GM18498 (cell line): ENCODE data around the gene DOK6.

ENCODE experiments used
- ATAC-seq: cut with Tn5 transposase; IDR thresholded peaks from one replicate; pipeline ENCODE4 v1.9.1; 2021; ENCODE audit warnings: mild to moderate bottlenecking, moderate library complexity; ENCODE audit not compliant: unreplicated experiment

The DOK6 gene

DNA sequence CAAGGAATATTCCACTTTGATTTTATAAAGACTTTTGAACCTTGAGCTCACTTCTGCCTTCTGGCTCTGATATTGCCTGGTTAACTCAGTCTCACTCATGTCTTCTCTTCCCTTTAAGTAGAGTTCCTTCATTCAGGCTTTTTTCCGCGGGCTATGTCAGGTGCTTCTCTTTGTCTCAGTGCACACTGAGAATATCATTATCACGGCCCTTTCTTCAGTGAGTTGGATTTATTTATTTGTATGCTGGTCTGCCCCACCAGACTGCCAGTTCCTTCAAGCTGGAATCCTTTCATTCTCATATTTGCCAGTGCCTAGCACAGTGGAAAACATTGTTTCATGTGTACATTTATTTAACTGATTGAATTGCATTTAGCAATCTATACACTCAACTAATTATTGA is 136.5 kb downstream of the DOK6 start:
- ATAC-seq: no peak

DNA sequence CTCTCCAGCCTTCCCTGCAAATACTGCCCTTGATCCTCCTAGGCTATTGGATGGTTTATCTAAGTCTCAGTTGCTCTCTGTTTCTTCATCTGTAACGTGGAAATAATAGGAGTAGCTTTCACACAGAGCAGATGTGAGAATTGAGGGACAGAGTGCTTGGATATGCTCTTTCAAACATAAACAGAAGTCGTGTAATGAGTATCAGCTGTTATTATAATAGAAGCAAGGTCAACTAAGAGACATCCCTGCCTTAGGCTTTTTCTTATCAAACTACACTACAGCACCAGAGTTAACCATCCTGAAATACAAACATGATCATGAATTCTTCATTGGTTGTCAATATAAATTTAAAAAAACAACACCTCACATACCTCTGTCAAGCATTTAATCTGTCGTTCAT is 138.2 kb downstream of the DOK6 start:
- no peak for ATAC-seq

DNA sequence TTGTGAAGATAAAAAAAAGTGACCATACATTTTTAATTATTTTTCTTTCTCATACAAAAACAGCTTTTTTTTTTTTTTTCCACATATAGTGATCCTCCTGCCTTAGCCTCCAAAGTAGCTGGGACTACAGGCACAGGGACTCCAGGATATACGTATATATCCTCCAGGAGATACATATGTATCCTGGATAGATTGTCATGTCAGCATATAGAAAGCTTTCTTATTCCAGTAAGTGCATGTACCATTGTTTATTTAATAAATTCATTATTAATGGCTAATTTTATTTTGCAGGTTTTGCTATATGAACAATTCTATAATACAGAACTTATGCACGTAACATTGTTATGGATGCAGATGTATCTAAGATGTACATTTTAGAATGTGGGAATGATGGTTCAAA is 138.7 kb downstream of the DOK6 start:
- no peak for ATAC-seq

DNA sequence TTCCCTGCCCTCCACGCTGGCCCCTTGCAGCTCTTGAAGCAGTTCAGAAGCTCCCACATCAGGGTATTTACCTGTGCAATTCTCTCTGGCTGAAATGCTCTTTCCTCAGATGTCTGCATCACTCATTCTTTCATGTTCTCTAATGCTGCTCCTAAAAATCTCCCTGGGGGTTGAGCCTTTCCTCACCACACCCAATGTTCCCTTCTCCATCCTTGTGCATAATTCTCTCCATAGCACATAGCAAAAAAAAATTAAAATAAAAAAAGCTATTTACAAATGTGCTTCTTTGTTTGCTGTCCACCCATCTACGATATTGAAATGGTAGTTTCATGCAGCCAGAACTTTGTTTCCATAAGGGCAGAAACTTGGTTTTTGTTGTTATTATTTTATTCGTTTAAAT is 155.5 kb downstream of the DOK6 start:
- ATAC-seq: no peak

DNA sequence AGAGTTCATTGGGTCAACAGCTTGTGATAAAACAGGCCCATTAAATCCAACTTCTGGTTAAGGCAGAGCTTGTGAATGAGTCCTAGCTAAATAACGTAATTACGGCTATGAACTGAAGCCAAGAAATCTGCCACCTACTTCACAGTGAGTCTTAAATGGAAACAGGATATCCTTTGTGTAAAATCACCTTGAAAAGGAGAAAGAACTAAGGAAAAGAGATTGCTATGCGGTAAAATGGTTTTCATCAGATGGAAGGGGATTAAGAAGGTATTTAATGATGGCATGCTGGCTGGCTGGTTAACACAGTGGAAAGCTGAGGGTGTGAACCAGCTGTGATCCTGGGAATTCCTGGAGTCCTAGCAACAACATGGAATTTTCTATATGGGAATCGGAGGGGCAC is 156.6 kb downstream of the DOK6 start:
- no peak for ATAC-seq

DNA sequence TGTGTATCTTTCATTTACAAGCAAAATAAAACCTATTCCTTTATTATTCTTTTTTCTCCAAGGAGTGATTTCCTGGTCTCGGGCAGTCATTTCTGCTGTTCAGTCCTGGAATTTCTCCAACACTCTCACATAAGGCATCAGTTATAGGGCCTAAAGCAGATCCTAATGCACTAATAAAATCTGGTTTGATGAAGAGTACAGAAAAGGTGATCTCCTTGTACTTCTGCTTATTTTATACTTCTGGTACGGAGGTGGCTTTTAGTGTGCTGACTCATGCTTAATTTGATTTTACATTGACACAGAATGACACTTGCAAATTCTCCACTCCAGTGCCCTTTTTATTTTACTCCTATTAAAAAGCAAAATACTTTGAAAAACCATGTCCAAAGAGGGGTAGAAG is 157.4 kb downstream of the DOK6 start:
- ATAC-seq: no peak

DNA sequence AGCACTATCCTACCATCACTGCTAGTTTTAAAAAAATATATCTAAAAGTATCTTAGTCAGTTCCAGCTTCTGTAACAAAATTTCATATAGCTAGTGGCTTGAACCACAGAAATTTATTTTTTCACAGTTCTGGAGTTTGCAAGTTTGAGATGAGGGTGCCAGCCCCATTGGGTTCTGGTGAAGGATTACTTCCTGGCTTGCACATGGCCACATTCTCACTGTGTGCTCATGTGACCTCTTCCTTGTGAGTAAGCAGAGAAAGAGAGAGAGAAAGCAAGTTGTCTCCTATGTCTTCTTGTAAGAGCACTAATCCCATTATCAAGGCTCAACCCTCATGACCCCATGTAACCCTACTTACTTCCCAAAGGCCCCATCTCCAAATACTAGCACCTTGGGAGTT is 158.9 kb downstream of the DOK6 start:
- ATAC-seq: no peak

DNA sequence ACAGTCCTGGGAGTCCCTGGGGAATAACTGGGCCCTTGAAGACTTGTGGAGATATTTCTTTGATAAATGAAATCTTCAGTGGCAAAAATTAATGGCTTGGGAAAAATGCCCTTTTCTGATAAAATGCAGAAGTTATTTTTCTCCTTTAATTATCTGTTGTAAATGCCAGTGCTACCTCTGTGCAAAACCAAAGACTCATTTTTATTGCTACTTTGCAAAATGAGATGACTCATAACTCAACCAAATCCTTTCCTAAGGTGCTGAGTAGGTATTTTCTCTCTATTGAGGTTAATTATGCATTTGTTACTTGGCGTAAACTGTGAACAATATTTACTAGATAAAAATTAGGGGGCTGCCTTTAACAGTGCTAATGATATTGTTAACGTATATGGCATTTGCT is 163.9 kb downstream of the DOK6 start:
- ATAC-seq: no peak

DNA sequence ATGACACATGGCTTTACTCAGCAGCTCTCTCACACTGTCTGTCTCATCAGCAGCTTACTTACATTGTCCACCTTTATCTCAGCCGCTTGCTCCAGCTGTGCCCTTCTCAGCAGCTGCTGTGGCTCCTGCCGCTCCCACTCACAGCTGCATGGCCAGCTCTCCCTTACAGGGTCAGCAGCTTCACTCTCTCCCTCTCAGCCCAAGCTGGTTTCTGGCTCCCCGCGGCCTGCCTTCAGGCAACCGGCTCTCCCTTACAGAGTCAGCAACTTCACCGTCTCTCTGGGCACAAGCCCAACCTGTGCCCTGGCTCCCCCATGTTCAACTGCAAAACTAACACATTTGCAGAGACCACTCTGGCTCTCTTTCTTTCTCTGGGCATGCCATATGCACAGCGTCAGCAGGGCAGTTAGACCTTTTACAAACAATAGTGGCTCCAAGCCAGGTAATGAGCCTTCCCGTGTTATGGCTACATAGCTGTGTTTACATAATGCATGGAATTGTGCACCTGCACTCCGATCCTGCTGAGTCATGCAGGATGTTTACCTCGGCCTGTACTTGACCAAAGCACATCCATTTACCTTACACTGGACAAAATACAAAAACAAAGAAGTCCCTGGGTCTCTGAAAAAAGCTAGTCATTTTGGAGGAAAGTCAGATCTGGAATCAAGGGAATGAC is 167.3 kb downstream of the DOK6 start:
- ATAC-seq: no peak

DNA sequence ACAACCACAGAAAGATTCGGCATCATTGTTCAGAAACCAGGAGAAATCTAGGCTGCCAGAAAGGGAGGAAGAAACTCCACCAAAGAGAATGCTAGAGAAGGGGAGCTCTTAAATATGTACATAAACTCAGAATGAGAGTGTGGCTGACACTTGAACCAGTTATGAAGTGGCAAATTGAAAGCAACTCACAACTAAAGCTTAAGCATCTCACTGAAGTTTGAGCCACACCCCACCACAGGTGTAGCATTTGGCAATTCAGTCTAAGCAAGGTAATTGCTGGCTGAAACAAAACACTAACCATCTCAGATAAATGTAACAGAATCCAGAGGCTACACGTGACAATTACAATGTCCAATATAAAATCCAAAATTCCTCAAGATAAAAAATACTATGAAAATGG is 168.4 kb downstream of the DOK6 start:
- ATAC-seq: no peak

DNA sequence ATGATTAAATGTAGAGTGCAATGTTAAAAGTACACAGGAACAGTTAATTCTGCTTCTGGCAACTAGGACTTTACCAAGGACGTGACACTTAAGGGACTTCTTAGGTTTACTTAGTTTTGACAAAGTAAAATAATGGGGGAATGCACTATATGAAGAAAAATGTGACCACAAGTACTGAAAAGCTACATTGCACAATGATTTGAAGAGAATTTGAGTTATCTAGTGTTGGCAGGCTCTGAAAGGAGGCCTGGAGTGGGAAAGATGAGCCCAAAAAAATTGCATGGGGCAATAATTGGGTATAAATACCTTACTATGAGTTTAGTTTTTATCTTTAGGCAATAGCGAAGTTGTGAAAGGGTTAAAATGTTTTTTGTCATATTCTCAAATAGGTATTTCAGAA is 173.7 kb downstream of the DOK6 start:
- ATAC-seq: no peak

DNA sequence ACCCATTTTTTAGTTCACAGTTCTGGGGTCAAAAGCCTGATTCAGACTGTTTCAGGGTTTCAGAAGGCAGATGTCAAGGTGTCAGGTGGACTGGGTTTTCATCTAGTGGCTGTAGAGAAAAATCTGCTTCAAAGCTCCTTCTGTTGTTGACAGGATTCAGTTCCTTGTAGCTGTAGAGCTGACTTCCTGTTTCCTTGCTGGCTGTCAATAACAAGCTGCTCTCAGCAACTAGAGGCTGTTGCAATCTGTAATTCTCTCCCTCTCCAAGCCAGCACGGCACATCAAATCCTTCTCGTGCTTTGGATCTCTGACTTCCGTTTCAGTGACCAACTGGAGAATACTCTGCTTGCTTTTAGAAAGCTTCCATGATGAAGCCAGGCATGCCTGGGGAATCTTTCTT is 179.4 kb downstream of the DOK6 start:
- peak; percentile 88 for ATAC-seq

DNA sequence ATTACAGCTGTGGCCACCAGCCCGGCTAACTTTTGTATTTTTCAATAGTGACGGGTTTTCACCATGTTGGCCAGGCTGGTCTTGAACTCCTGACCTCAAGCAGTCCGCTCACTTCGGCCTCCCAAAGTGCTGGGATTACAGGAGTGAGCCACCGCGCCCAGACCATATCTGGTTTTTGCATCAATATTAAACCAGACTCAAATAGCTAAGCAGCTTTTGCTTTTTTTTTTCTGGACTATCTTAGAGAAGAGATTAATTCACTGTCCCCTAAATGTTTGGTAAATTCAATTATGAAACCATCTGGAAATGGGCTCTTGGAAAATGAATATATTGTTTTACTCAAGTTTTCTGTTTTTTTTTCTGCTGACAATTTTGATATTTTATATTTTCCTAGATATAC is 183.7 kb downstream of the DOK6 start:
- ATAC-seq: no peak

DNA sequence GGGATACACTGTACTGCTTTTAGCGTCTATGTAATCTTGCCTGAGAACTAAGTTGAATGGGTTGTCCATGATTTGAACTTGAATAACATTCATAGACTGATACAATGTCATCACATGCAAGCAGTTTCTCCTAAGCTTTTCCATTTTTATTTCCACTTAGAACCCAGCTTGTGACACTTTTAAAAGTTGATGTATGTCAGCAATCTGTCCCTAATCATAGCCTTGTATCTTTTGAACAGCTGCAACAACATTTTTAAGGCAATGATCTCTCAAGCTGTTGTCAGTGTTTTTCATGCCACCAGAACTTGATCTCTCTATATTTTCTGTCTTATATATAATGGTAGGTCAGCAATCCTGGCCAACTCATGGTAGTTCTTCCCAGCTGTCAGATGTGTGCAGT is 185.0 kb downstream of the DOK6 start:
- ATAC-seq: no peak

DNA sequence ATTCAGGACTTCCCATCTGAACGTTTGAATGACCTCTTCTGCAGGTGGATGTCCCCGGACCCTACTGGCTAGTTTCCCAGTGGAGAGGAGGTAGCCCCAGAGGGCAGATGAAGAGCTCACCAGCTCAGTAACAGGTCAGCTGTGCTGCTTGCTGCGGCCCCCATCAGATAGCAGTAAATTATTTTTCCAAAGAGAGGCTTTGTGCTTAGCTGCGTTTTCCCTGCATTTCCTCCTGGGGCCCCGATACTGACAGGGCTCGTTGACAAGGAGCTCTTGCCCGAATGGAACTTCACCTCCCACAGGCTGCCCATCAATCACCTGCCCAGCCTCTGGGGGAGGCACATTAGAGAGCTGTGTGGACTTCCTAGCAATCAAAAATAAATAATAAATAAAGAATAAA is 185.8 kb downstream of the DOK6 start:
- no peak for ATAC-seq

DNA sequence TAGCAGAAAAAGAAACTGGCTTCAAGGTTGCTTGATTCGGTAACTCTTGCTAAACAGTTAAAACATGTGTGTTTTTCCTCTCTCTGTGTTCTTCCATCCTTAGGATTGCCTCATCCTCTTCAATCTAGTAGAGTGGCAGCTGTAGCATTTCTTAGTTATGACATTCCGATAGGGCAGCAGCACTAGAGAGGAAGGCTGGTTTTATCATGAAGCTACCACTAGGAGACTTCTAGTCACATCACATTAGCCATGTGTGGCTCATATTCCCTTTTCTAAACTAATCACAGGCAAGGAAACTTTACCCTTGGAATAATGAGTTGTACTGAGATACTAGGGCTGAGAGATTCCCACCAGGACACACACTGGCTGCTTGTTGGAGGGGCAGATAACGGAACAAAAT is 187.6 kb downstream of the DOK6 start:
- ATAC-seq: no peak

DNA sequence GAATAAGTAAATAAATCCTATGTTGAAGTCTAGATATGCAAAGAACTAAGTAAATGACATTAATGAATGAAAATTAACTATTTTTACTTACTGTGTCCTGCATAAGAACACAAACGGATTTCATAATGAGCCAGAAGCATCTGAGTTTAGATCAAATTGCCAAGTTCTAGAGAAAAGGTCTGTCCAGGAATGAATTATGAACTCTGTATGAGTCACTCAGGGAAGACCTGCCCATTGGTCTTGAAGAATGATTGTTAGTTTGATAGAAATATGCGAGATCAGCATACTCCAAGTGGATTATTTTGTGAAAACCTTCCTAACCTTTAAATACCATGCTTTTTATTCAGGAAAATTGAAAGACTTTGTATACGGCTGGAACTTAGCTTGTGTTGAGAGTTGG is 189.5 kb downstream of the DOK6 start:
- no peak for ATAC-seq

DNA sequence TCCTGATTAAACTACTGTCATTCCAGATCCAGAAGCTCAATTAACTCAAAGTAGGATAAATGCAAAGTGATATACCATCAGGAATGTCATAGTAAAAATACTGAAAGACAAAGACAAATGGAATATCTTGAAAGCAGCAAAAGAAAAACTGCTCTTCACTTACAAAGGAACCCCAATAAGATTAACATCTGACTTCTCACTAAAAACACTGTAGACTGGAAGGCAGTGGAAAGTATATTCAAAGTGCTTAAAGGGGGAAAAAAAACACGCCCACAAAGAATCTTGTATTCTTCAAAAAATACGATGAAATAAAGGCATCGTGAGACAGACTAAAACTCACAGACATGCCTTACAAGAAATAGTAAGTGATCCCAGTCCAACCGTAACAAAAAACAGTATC is 195.7 kb downstream of the DOK6 start:
- ATAC-seq: no peak

DNA sequence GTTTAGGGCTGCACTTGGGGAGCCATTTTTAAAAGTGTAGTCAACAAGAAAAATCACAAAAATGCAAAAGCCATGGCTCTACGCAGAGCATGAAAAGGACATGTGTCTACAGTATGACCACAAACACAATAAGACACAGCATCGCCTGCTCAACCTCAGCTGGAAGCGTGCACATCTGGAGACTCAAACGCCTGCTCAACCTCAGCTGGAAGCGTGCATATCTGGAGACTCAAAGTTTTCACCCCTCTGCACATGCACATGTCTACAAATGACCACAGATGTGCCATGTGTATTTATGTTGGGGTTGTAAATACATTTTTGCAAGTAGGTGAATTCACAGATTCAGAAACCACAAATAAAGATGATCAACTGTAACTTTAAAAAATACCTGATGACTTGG is 196.9 kb downstream of the DOK6 start:
- no peak for ATAC-seq

DNA sequence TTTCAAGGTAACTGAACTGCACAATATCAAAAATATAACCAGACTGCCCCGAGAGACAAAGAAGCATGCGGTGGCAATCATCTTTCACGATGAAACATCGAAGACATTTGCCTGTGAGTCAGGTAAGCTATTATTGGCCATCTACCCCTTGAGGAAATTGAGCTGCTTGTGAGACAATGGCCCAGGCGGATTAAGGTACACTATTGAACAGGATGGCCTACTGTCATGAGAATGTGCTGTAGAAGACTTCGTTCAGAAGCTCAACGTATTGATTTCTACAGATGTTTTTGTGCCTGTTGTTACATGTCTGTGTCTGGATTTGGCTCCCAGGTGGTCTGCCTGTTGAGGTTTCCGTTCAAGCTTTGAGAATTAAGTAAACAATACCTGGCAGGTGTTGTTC is 198.7 kb downstream of the DOK6 start:
- no peak for ATAC-seq

DNA sequence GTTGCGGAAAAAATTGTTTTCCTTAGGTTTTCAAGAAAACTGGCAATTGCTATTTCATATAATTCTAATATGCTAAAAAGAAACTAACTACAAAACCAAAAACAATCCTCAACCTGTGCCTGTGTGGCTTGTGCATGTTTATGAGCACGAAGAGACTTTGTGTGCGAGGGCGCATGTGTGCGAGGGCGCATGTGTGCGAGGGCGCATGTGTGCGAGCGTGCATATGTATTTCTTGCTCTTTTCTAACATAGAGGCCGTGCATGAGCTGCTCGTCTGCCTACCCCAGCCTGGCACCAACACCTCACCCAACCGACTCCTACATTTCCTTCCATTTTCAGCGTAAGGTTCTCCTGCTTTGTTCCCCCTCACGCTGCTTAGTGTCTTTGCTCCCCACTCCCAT is 211.6 kb downstream of the DOK6 start:
- ATAC-seq: no peak

DNA sequence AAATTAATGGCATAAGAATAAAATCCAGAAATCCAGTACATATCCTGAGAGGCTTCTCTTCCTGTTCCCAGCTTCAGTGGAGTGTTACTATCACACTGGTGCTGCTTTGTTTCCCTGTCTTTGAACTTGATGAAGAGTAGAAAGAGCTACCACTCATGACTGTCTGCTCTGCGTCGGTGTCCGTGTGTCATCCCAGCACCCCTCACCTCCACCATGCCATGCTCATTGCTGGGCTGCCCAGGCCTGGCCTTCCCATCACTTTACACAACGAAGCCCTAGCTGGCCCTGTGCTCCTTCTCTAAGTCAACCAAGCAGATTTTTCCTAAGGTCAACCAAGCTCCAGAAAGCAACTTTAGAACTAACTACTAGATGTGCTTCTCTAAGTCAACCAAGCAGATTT is 215.4 kb downstream of the DOK6 start:
- ATAC-seq: no peak

DNA sequence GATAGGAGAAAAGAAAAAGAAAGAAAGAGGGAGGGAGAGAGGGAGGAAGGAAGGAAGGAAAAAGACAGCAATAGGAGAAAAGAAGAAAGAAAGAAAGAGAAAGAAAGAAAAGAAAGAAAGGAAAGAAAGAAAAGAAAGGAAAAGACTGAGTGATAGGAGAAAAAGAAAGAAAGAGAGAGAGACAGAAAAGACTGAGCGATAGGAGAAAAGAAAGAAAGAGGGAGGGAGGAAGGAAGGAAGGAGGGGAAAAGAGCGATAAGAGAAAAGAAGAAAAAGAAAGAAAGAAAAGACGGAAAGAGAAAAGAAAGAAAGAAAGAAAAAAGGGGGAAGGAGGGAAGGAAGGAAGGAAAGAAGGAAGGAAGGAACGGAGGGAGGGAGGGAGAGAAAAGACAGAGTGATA is 216.7 kb downstream of the DOK6 start:
- ATAC-seq: no peak

DNA sequence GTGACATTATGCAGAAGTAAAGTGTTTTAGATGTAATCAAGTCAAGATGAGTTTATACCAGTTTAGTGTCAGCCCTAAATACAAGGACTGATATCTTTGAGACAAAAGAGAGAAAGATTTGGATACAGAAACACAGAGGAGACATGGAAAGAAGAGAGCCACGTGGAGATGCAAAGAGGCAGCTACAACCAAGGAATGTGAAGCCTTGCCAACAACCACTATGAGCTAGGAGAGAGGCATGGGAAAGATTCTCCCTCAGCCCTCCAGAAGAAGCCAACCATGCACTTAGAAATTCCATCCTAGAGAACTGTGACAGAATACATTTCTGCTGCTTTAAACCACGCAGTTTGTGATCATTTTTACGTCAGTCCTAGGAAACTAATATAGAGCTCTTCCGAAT is 217.2 kb downstream of the DOK6 start:
- no peak for ATAC-seq
